ENCODE data around the gene PLAU. TPM values are rescaled to one million over a fixed set of nuclear protein-coding genes. Genes with fewer than 3 reads are reported as not detected.

PLAU gene
- total and polyA plus RNA-seq, 9 of the 15 experiments (the other 6 are each of a cell fraction or from before 2014, with no cell fraction given): 2.1 to 16.9 (median 3.3) TPM

- TF ChIP-seq MGA (IDR thresholded peaks at IDR 0.05): peak; percentile 24; the same call in 1 of the 2 replicates
- no peak for TF ChIP-seq FOXM1 (IDR thresholded peaks at IDR 0.05; ENCODE audit: low read depth)
- TF ChIP-seq FOXM1 (CRISPR knock-in tag; IDR thresholded peaks at IDR 0.05; ENCODE audit: low read depth): no peak
Observed at GRCh38 chr10:73892310-73893030, 18.5 kb upstream of the PLAU start (continued).

Measured in K562 (cell line).